ENCODE results near the gene C15orf39. TPM values are rescaled to one million over a fixed set of nuclear protein-coding genes. Genes with fewer than 3 reads are reported as not detected.

C15orf39 gene
- total RNA-seq, 1 donor from 2014 or later, result 44.5 TPM

GRCh38 chr15:75170711-75171341, 30.9 kb upstream of the C15orf39 start:
- no peak for DNase-seq (ENCODE audit: extremely low spot score, unreplicated experiment)
- H3K27me3 Mint-ChIP-seq, result no peaks in the 10 kb centered on the region
- H3K4me3 Mint-ChIP-seq, result no peak overlapping the region
- TF ChIP-seq CTCF (conservative IDR thresholded peaks at IDR 0.05), result no peak
- no peaks in the 10 kb centered on the region for H3K36me3 Mint-ChIP-seq
- no peak overlapping the region for H3K27ac Mint-ChIP-seq
- H3K4me1 Mint-ChIP-seq (ENCODE audit: unreplicated experiment), result no peaks in the 10 kb centered on the region
- H3K9me3 Mint-ChIP-seq, result peaks cover 13% of the 10 kb centered on the region

- Mint-ChIP-seq H3K27ac (no peak overlapping the region), H3K4me1 (ENCODE audit: unreplicated experiment) (peaks cover 2% of the 10 kb centered on the region), H3K27me3 (no peaks in the 10 kb centered on the region), H3K36me3 (no peaks in the 10 kb centered on the region), H3K9me3 (peaks cover 12% of the 10 kb centered on the region), H3K4me3 (no peak overlapping the region)
- no peak for TF ChIP-seq CTCF (conservative IDR thresholded peaks at IDR 0.05)
- no peak for DNase-seq (ENCODE audit: extremely low spot score, unreplicated experiment)
Measured at GRCh38 chr15:75171408-75171807, 30.3 kb upstream of the C15orf39 start.

GRCh38 chr15:75172284-75172820, 29.3 kb upstream of the C15orf39 start:
- no peak overlapping the region for H3K27ac Mint-ChIP-seq
- H3K4me3 Mint-ChIP-seq, result no peak overlapping the region
- H3K36me3 Mint-ChIP-seq, result no peaks in the 10 kb centered on the region
- H3K4me1 Mint-ChIP-seq (ENCODE audit: unreplicated experiment), result peaks cover 5% of the 10 kb centered on the region
- H3K9me3 Mint-ChIP-seq, result peaks cover 9% of the 10 kb centered on the region
- no peaks in the 10 kb centered on the region for H3K27me3 Mint-ChIP-seq
- DNase-seq (ENCODE audit: extremely low spot score, unreplicated experiment), result no peak
- no peak for TF ChIP-seq CTCF (conservative IDR thresholded peaks at IDR 0.05)

GRCh38 chr15:75174102-75174501, 27.6 kb upstream of the C15orf39 start:
- DNase-seq (ENCODE audit: extremely low spot score, unreplicated experiment), result no peak
- Mint-ChIP-seq H3K36me3 (no peaks in the 10 kb centered on the region), H3K27me3 (no peaks in the 10 kb centered on the region), H3K9me3 (peaks cover 8% of the 10 kb centered on the region), H3K4me3 (no peak overlapping the region), H3K27ac (no peak overlapping the region), H3K4me1 (ENCODE audit: unreplicated experiment) (peaks cover 13% of the 10 kb centered on the region)
- TF ChIP-seq CTCF (conservative IDR thresholded peaks at IDR 0.05), result no peak

- H3K27me3 Mint-ChIP-seq, result no peaks in the 10 kb centered on the region
- peaks cover 20% of the 10 kb centered on the region for H3K4me1 Mint-ChIP-seq (ENCODE audit: unreplicated experiment)
- H3K4me3 Mint-ChIP-seq, result no peak overlapping the region
- peaks cover 2% of the 10 kb centered on the region for H3K9me3 Mint-ChIP-seq
- H3K27ac Mint-ChIP-seq, result no peak overlapping the region
- H3K36me3 Mint-ChIP-seq, result no peaks in the 10 kb centered on the region
- no peak for DNase-seq (ENCODE audit: extremely low spot score, unreplicated experiment)
- TF ChIP-seq CTCF (conservative IDR thresholded peaks at IDR 0.05), result no peak
Measured at GRCh38 chr15:75174729-75175128, 27.0 kb upstream of the C15orf39 start.

All from type B pancreatic cell (in vitro differentiated cells).